ENCODE measurements around the gene PKP1. TPM values are rescaled to one million over a fixed set of nuclear protein-coding genes. Genes with fewer than 3 reads are reported as not detected.
A peak's percentile ranks its signal among the peaks of the same experiment; 100 is the strongest.

The PKP1 gene
- total RNA-seq, 6 experiments from 2014 or later: not detected

GRCh38 chr1:201345081-201345355, 61.7 kb downstream of the PKP1 start:
- DNase-seq: no peak
- Mint-ChIP-seq H3K9me3 (no peaks in the 10 kb centered on the region; the same call in 1 of the 2 replicates), H3K4me1 (ENCODE audit: low read depth) (no peaks in the 10 kb centered on the region), H3K27me3 (ENCODE audit: insufficient read depth) (peaks cover 16% of the 10 kb centered on the region), H3K4me3 (no peak overlapping the region), H3K36me3 (ENCODE audit: low read depth) (peaks cover 8% of the 10 kb centered on the region), H3K27ac (no peak overlapping the region)
- no peak for TF ChIP-seq CTCF (IDR thresholded peaks at IDR 0.05)

GRCh38 chr1:201346337-201346939, 63.1 kb downstream of the PKP1 start:
- H3K36me3 Mint-ChIP-seq (ENCODE audit: low read depth): peaks cover 2% of the 10 kb centered on the region
- no peak overlapping the region for H3K27ac Mint-ChIP-seq
- H3K4me1 Mint-ChIP-seq (ENCODE audit: low read depth): no peaks in the 10 kb centered on the region
- peaks cover 19% of the 10 kb centered on the region for H3K27me3 Mint-ChIP-seq (ENCODE audit: insufficient read depth)
- TF ChIP-seq CTCF (IDR thresholded peaks at IDR 0.05): peak; percentile 84
- DNase-seq: peak; percentile 57
- H3K9me3 Mint-ChIP-seq: no peaks in the 10 kb centered on the region; the same call in 1 of the 2 replicates
- H3K4me3 Mint-ChIP-seq: no peak overlapping the region

GRCh38 chr1:201346987-201347386, 63.7 kb downstream of the PKP1 start:
- DNase-seq: no peak
- no peaks in the 10 kb centered on the region for H3K36me3 Mint-ChIP-seq (ENCODE audit: low read depth)
- H3K27me3 Mint-ChIP-seq (ENCODE audit: insufficient read depth): peaks cover 22% of the 10 kb centered on the region
- H3K4me3 Mint-ChIP-seq: no peak overlapping the region
- TF ChIP-seq CTCF (IDR thresholded peaks at IDR 0.05): peak; percentile 2; the same call in 1 of the 2 replicates
- no peaks in the 10 kb centered on the region for H3K4me1 Mint-ChIP-seq (ENCODE audit: low read depth)
- no peaks in the 10 kb centered on the region for H3K9me3 Mint-ChIP-seq
- no peak overlapping the region for H3K27ac Mint-ChIP-seq

GRCh38 chr1:201347498-201348210, 64.3 kb downstream of the PKP1 start:
- Mint-ChIP-seq H3K27ac (no peak overlapping the region), H3K36me3 (ENCODE audit: low read depth) (no peaks in the 10 kb centered on the region), H3K9me3 (no peaks in the 10 kb centered on the region), H3K4me3 (no peak overlapping the region), H3K4me1 (ENCODE audit: low read depth) (no peaks in the 10 kb centered on the region), H3K27me3 (ENCODE audit: insufficient read depth) (peaks cover 22% of the 10 kb centered on the region)
- no peak for DNase-seq
- no peak for TF ChIP-seq CTCF (IDR thresholded peaks at IDR 0.05)

GRCh38 chr1:201348211-201348566, 64.9 kb downstream of the PKP1 start:
- H3K4me1 Mint-ChIP-seq (ENCODE audit: low read depth): no peaks in the 10 kb centered on the region
- no peaks in the 10 kb centered on the region for H3K9me3 Mint-ChIP-seq
- peak; percentile 52 for DNase-seq
- peaks cover 23% of the 10 kb centered on the region for H3K27me3 Mint-ChIP-seq (ENCODE audit: insufficient read depth)
- H3K4me3 Mint-ChIP-seq: no peak overlapping the region
- peak; percentile 80 for TF ChIP-seq CTCF (IDR thresholded peaks at IDR 0.05)
- H3K36me3 Mint-ChIP-seq (ENCODE audit: low read depth): no peaks in the 10 kb centered on the region
- no peak overlapping the region for H3K27ac Mint-ChIP-seq

Data from HFFc6 (cell line).